GM18505 (cell line): ENCODE measurements around the gene CDC14A.
A peak's percentile ranks its signal among the peaks of the same experiment; 100 is the strongest.

Source experiments
- ATAC-seq: cut with Tn5 transposase; IDR thresholded peaks from one replicate; pipeline ENCODE4 v1.9.1; 2021; ENCODE audit not compliant: unreplicated experiment
- POLR2A ChIP-seq: IDR thresholded peaks from 4 replicates; pipeline ENCODE4 v1.6.1; 2011; ENCODE audit warnings: borderline replicate concordance; ENCODE audit not compliant: insufficient read depth, insufficient read length; ENCODE audit errors: extremely low read depth

CDC14A gene

GRCh38 chr1:100377590-100378361, 25.5 kb downstream of the CDC14A start:
- no peak for TF ChIP-seq POLR2A
- ATAC-seq = peak; percentile 91

- ATAC-seq = no peak
- no peak for TF ChIP-seq POLR2A
These were observed 26.6 kb downstream of the CDC14A start for GRCh38 chr1:100378956-100379355.

GRCh38 chr1:100380635-100381034, 28.3 kb downstream of the CDC14A start:
- no peak for ATAC-seq

GRCh38 chr1:100382657-100383056, 30.4 kb downstream of the CDC14A start:
- ATAC-seq = no peak
- TF ChIP-seq POLR2A = no peak

More at GRCh38 chr1:100380635-100381034, 28.3 kb downstream of the CDC14A start:
- no peak for TF ChIP-seq POLR2A

- ATAC-seq = no peak
- TF ChIP-seq POLR2A = no peak
These were observed 31.6 kb downstream of the CDC14A start for GRCh38 chr1:100383743-100384405.

GRCh38 chr1:100387209-100387608, 34.9 kb downstream of the CDC14A start:
- TF ChIP-seq POLR2A = no peak
- no peak for ATAC-seq

GRCh38 chr1:100387657-100388350, 35.5 kb downstream of the CDC14A start:
- no peak for ATAC-seq

GRCh38 chr1:100390531-100390930, 38.2 kb downstream of the CDC14A start:
- TF ChIP-seq POLR2A = no peak
- no peak for ATAC-seq

More at GRCh38 chr1:100387657-100388350, 35.5 kb downstream of the CDC14A start:
- TF ChIP-seq POLR2A = no peak

- TF ChIP-seq POLR2A = no peak
- no peak for ATAC-seq
These were observed 39.4 kb downstream of the CDC14A start for GRCh38 chr1:100391675-100392074.

GRCh38 chr1:100392756-100393155, 40.5 kb downstream of the CDC14A start:
- no peak for TF ChIP-seq POLR2A
- ATAC-seq = no peak

- ATAC-seq = no peak
- no peak for TF ChIP-seq POLR2A
These were observed 42.0 kb downstream of the CDC14A start for GRCh38 chr1:100394285-100394684.

GRCh38 chr1:100395913-100396312, 43.6 kb downstream of the CDC14A start:
- no peak for ATAC-seq
- no peak for TF ChIP-seq POLR2A

- no peak for TF ChIP-seq POLR2A
- no peak for ATAC-seq
These were observed 44.3 kb downstream of the CDC14A start for GRCh38 chr1:100396651-100397050.

GRCh38 chr1:100397681-100398080, 45.4 kb downstream of the CDC14A start:
- ATAC-seq = no peak
- TF ChIP-seq POLR2A = no peak

GRCh38 chr1:100398648-100399047, 46.3 kb downstream of the CDC14A start:
- no peak for TF ChIP-seq POLR2A
- ATAC-seq = no peak

- ATAC-seq = peak; percentile 92
- no peak for TF ChIP-seq POLR2A
These were observed 48.1 kb downstream of the CDC14A start for GRCh38 chr1:100400404-100400803.
